ENCODE results near the gene PPIL3.

Gene PPIL3

DNA sequence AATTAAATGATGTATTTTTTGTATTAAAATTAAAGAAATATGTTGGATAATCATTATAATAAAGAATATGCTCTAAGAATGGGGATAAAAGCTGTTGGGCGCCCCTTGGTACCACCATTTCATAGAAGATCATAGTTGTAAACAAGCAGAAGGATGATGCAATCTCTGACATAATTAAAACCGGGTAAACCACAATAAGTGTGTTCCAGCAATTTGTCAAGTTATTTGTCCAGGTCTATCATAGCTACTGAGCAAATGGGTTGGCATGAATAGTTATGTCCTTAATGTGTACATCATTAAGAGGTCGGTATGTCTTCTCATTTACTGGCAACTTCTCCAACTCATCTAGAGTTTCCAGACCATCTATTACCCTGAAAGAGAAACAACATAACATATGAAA lies 17.7 kb downstream of the PPIL3 start:
- H3K4me3 ChIP-seq (ENCODE audit: low read depth, low read length) = no peak overlapping the region
- TF ChIP-seq, protein P1, sequence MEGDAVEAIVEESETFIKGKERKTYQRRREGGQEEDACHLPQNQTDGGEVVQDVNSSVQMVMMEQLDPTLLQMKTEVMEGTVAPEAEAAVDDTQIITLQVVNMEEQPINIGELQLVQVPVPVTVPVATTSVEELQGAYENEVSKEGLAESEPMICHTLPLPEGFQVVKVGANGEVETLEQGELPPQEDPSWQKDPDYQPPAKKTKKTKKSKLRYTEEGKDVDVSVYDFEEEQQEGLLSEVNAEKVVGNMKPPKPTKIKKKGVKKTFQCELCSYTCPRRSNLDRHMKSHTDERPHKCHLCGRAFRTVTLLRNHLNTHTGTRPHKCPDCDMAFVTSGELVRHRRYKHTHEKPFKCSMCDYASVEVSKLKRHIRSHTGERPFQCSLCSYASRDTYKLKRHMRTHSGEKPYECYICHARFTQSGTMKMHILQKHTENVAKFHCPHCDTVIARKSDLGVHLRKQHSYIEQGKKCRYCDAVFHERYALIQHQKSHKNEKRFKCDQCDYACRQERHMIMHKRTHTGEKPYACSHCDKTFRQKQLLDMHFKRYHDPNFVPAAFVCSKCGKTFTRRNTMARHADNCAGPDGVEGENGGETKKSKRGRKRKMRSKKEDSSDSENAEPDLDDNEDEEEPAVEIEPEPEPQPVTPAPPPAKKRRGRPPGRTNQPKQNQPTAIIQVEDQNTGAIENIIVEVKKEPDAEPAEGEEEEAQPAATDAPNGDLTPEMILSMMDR (IDR thresholded peaks at IDR 0.05; ENCODE audit: low read depth, low read length) = no peak

DNA sequence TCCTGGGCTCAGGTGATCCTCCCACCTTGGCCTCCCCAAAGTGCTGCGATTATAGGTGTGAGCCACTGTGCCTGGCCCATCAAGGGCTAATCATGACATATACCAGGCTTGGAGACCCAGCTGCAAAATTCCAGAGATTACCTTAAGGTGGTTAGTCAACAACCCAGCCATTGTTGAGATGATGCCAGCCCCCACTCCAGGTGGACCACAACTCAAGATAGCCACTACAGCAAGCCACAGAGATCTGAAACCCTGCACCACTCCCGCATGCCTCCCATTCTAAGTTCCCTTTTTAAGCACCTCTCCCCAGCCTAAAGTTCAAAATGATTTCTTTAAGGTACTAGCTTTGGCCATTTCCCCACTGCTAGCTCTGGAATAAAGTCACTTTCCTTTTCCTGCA lies 19.9 kb downstream of the PPIL3 start:
- TF ChIP-seq, protein P1 (IDR thresholded peaks at IDR 0.05; ENCODE audit: low read depth, low read length) = no peak
- H3K4me3 ChIP-seq (ENCODE audit: low read depth, low read length) = no peak overlapping the region

DNA sequence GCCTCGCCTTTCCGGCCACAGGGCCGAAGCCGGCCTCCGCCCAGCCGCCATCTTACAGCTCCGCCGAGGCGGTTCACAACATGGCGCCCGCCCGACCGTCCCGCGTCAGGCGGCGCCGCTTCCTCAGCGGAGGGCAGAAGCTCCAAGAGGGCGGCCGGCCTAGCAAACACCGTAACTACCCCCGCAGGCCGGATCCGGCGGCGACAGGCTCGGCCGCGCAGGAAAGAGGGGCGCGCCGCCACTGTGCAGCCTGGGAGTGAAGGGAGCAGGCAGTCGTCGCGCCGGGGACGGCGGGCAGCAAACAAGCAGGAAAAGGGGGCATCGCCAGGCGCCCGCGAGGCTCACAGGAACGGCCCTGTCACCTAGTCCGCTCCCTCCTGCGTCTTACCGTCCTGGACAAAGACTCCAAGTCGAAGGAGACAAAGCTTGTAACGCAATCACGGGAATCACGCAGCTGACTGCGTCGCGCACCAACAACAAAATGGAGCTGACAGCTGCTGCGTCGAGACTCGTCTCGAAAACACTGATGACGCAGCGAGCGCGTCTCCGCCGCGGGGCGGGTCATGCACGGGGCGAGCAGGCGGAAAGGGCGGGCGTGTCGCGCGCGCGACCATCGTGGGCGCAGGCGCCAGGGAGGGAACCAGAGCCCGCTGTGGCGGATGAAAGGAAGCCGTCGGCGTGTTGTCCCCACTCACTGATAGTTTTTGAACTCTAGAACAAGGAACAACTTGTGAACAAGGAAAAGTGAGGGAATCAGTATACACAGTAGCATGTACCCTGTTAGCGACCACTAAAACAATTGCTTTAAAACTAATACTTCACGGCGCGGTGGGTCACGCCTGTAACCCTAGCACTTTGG lies 24.5 kb downstream of the PPIL3 start, which contains the start of gene CLK1:
CLK1 (minus strand) TSS at position 483 of the 859 bp plus-strand sequence. CDS start 2,796 bp downstream, outside the sequence.
- TF ChIP-seq, protein P1 (IDR thresholded peaks at IDR 0.05; ENCODE audit: low read depth, low read length) = no peak
- peak within 1 kb of the TSS; percentile 94 for H3K4me3 ChIP-seq (ENCODE audit: low read depth, low read length)

DNA sequence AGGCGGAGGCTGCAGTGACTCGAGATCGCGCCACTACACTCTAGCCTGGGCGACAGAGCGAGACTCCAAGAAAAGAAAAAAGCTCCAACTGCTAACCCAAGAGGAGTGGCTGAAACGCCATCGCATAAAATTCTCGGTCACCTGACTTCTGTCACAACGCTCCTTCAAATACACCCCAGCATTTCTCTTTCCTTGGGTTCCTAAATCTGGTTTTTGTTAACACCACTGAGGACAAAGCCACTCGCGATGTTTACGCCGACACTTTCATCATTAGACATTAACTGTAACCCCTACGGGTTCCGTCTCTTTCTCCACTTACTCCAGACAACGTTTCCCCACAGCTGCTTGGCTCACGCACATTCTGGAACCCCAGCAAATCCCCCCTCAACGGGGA lies 25.1 kb downstream of the PPIL3 start:
- peak overlapping the region; percentile 94 for H3K4me3 ChIP-seq (ENCODE audit: low read depth, low read length)
- TF ChIP-seq, protein P1 (IDR thresholded peaks at IDR 0.05; ENCODE audit: low read depth, low read length) = no peak

DNA sequence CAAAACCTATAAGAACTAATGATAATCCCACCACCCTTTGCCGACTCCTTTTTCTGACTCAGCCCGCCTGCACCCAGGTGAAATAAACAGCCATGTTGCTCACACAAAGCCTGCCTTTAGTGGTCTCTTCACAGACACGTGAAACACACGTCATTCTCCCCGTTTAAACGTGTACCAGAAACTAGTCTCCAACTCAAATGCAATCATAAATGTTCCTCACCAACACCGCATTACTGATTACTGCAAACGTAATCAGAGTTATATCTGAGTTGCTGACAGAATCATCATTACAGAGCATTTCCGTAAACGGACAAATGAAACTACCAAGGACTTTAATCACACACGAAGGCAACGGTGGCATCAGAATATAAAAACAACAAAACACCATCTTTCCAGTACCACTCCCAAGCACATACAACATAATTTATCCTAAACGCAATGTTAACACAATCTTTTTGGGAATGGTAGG lies 26.3 kb downstream of the PPIL3 start:
- TF ChIP-seq, protein P1 (IDR thresholded peaks at IDR 0.05; ENCODE audit: low read depth, low read length) = no peak
- H3K4me3 ChIP-seq (ENCODE audit: low read depth, low read length) = peak overlapping the region; percentile 94

DNA sequence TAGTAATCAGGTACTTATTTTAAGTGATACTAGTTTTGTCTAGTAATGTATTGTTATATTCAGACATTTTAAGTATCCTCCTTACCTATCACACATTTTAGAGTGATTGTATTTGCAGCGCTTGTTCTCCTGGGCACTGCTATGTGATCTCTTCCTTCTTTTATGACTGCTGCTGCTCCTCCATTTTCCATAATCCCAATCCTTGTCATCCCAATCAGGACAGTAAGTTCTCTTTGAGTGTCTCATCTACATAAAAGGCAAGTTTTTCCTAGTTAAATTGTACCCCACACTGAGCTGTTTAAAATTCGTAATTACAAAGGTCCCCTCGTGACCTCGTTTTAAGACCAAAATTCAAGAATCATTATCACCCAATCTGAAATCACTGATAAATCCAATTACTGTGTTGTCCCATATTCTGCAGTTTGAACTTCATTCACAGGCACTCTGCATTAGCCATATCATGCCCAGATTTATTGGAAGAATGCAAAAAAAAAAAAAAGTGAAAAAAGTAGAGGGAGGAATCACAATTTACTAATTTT lies 27.2 kb downstream of the PPIL3 start:
- H3K4me3 ChIP-seq (ENCODE audit: low read depth, low read length) = peak overlapping the region; percentile 94
- TF ChIP-seq, protein P1 (IDR thresholded peaks at IDR 0.05; ENCODE audit: low read depth, low read length) = no peak

Data from WI38 (cell line).